Body of pancreas (tissue), 4 donors: ENCODE data around the gene UBQLN4. TPM values are rescaled to one million over a fixed set of nuclear protein-coding genes. Genes with fewer than 3 reads are reported as not detected.
"Not testable (repeated sequence)": the region's sequence is repeated elsewhere in the genome, so short reads cannot be mapped to it uniquely, and the experiment has no call there.

Experiments used
- ATAC-seq: fragments of 150-250 bp; one replicate; pipeline ENCODE4 v1.9.1; 2016
- DNase-seq, 4 donors: peaks; one replicate each; pipeline ENCODE4 v3.0.0-alpha.2; 2019
- H3K27ac ChIP-seq, 4 donors: fragments of 200-600 bp; sonication (generic); 1 replicate in 3 of 4; 2 replicates in 1 of 4; pipeline versions ENCODE4 v1.5.1 to v1.6.1; 2016 to 2019; ENCODE audit warnings: mild to moderate bottlenecking in 1 of 4, mixed read lengths in 1 of 4, moderate library complexity in 1 of 4
- H3K27me3 ChIP-seq, 2 donors: fragments of 200-600 bp; sonication (generic); one replicate each; pipeline ENCODE4 v1.6.0; 2016; ENCODE audit warnings: mild to moderate bottlenecking in 1 of 2
- H3K36me3 ChIP-seq, 2 donors: fragments of 200-600 bp; sonication (generic); replicated peaks in 1 of 2; 2 replicates each; pipeline ENCODE4 v1.5.1; 2016; ENCODE audit warnings: low read depth in 2 of 2; ENCODE audit not compliant: insufficient read depth in 1 of 2
- H3K4me1 ChIP-seq: fragments of 200-600 bp; sonication (generic); one replicate; pipeline ENCODE4 v1.6.0; 2016
- H3K4me3 ChIP-seq, 2 donors: fragments of 200-600 bp; sonication (generic); 1 replicate in 1 of 2; 2 replicates in 1 of 2; pipeline ENCODE4 v1.5.1; 2016 to 2019
- H3K9me3 ChIP-seq, 3 donors: fragments of 200-600 bp; sonication (generic); 1 replicate in 2 of 3; 2 replicates in 1 of 3; pipeline ENCODE4 v1.5.1; 2016
- CTCF ChIP-seq, 7 experiments: fragments of 450-650 bp in 4 of 7; fragments of 200-600 bp in 3 of 7; sonication (generic) in 3 of 7; IDR thresholded peaks; one replicate each; pipeline ENCODE4 v1.5.1; 2016 to 2019; ENCODE audit warnings: antibody characterized with exemption in 7 of 7
- POLR2A ChIP-seq, 3 donors: fragments of 450-650 bp; IDR thresholded peaks; one replicate each; pipeline ENCODE4 v1.6.1; 2016; ENCODE audit warnings: antibody characterized with exemption in 3 of 3, mild to moderate bottlenecking in 2 of 3
- WGBS, 2 donors: methylation state at CpG; one replicate each; pipeline ENCODE4 v1.1.5; 2017; 5-methylcytosine and 5-hydroxymethylcytosine counted together
- intact Hi-C: fragments of 100-400 bp; cut with DNase I; formaldehyde crosslinking; loops from one replicate; pipeline ENCODE4 v1.15.1; 2023
- total RNA-seq, 2 donors: library from RNA; depleted of rRNA; stranded (reverse); fragments of >200 nt; gene quantifications; one replicate each; pipeline ENCODE4 v1.1.0, GENCODE V29; 2016

Gene UBQLN4
- total RNA-seq, 2 donors from 2014 or later, result 16.5 to 16.9 TPM

DNA sequence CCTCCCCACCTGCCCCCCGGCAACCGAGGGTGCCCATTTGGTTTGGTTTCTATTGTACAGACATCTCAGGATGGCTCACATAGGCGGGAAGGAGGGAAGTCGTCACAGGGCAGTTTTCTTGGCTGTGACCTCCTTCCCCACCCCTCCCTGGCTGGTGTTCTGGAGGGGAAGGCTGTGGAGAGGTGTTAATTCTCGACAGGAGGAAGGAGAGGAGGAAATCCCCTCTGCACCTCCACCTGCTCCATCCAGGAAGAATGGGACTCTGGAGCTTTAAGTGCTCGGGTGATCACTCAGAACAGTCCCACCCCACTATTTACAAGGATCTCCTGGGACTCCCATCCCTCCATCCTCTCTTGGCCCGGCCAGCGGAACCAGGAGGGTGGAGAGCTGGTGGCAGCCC, 21.1 kb upstream of the UBQLN4 start:
- H3K4me3 ChIP-seq, result no peak overlapping the region
- H3K4me1 ChIP-seq, result peaks cover 13% of the 10 kb centered on the region
- DNase-seq, result no peak
- no peak for ATAC-seq
- no peaks in the 10 kb centered on the region for H3K9me3 ChIP-seq
- no peak overlapping the region for H3K27ac ChIP-seq
- H3K27me3 ChIP-seq, result no peaks in the 10 kb centered on the region
- intact Hi-C loops, result no loop called here
- no peaks in the 10 kb centered on the region for H3K36me3 ChIP-seq
- WGBS, 2 donors, result 74% methylated on average over 8 of the region's 8 CpGs
- TF ChIP-seq CTCF (IDR thresholded peaks at IDR 0.05), result no peak
- TF ChIP-seq POLR2A (IDR thresholded peaks at IDR 0.05), result no peak

GRCh38 chr1:156073740-156074139, 20.1 kb upstream of the UBQLN4 start:
- no peaks in the 10 kb centered on the region for H3K9me3 ChIP-seq
- WGBS, 2 donors, result 59 to 68% methylated on average over 5 of the region's 5 CpGs
- H3K27me3 ChIP-seq, result no peaks in the 10 kb centered on the region
- DNase-seq (no peak), ATAC-seq (no peak)
- TF ChIP-seq CTCF (IDR thresholded peaks at IDR 0.05), result no peak
- TF ChIP-seq POLR2A (IDR thresholded peaks at IDR 0.05), result no peak
- peaks cover 13% of the 10 kb centered on the region for H3K4me1 ChIP-seq
- intact Hi-C loops, result no loop called here
- H3K27ac ChIP-seq, result no peak overlapping the region
- peaks cover 0 to 2% of the 10 kb centered on the region in 2 donors for H3K36me3 ChIP-seq
- no peak overlapping the region for H3K4me3 ChIP-seq

GRCh38 chr1:156073110-156073687, 19.6 kb upstream of the UBQLN4 start:
- 0 to 15% methylated on average over 1 of the region's 1 CpG for WGBS, 2 donors
- H3K36me3 ChIP-seq, result peaks cover 0 to 2% of the 10 kb centered on the region in 2 donors
- no peaks in the 10 kb centered on the region for H3K27me3 ChIP-seq
- no peak for DNase-seq
- intact Hi-C loops, result no loop called here
- TF ChIP-seq CTCF (IDR thresholded peaks at IDR 0.05), result no peak
- TF ChIP-seq POLR2A (IDR thresholded peaks at IDR 0.05), result no peak
- H3K4me1 ChIP-seq, result peaks cover 13% of the 10 kb centered on the region
- H3K27ac ChIP-seq, result no peak overlapping the region
- ATAC-seq, result no peak
- H3K9me3 ChIP-seq, result no peaks in the 10 kb centered on the region
- no peak overlapping the region for H3K4me3 ChIP-seq

DNA sequence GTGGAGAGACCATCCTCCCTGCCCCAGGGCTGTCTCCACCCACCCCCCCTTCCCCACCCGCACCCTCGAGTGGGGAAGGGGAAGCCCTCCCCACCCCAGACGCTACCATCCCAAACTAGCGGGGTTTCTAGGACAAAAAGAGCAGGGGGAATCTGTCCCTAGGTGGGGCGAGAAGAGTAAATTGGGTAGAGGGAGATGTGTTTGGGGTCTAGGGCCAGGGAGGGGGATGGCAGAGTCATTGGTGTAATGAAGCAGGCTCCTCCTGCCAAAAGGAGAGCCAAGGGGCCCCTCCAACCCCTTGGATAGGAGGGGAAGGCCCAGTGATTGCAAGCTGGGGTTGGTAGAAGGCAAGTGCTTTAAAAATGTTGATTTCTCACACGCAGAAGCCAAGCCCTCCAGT, 18.7 kb upstream of the UBQLN4 start:
- H3K36me3 ChIP-seq, result peaks cover 0 to 2% of the 10 kb centered on the region in 2 donors
- TF ChIP-seq CTCF (IDR thresholded peaks at IDR 0.05) (no peak), POLR2A (IDR thresholded peaks at IDR 0.05) (no peak)
- no peak overlapping the region for H3K4me3 ChIP-seq
- no peaks in the 10 kb centered on the region for H3K9me3 ChIP-seq
- intact Hi-C loops, result no loop called here
- peaks cover 13% of the 10 kb centered on the region for H3K4me1 ChIP-seq
- no peak overlapping the region for H3K27ac ChIP-seq
- 61 to 69% methylated on average over 6 of the region's 6 CpGs for WGBS, 2 donors
- ATAC-seq, result no peak
- DNase-seq, result no peak
- no peaks in the 10 kb centered on the region for H3K27me3 ChIP-seq

DNA sequence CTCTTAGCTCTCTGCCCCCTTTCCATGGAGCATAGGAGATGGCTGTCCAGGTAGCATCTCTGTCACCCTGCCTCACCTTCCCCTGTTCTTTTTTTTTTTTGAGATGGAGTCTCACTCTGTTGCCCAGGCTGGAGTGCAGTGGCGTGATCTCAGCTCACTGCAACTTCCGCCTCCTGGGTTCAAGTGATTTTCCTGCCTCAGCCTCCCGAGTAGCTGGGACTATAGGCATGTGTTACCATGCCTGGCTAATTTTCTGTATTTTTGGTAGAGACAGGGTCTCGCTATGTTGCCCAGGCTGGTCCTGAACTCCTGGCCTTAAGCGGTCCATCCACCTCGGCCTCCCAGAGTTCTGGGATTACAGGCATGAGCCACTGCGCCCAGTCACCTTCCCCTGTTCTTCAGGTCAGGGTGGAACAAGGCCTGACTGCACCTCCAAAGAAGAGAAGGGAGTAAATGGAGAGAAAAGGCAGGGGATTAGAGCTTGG, 17.8 kb upstream of the UBQLN4 start:
- H3K27ac ChIP-seq, DNase-seq, intact Hi-C loops, H3K36me3 ChIP-seq, ATAC-seq, H3K27me3 ChIP-seq, H3K9me3 ChIP-seq, H3K4me3 ChIP-seq: not testable (repeated sequence)
- peaks cover 12% of the 10 kb centered on the region for H3K4me1 ChIP-seq
- 87 to 94% methylated on average over 7 of the region's 7 CpGs for WGBS, 2 donors
